CD4-positive, alpha-beta memory T cell (primary cell): ENCODE data around the gene BPI. TPM values are rescaled to one million over a fixed set of nuclear protein-coding genes. Genes with fewer than 3 reads are reported as not detected.

Source experiments
- CTCF ChIA-PET: fragments of 350-600 bp; sonication (Branson Sonifier 250); formaldehyde crosslinking; loops from one replicate; lab custom pipeline; 2021; ENCODE audit warnings: inconsistent platforms; ENCODE audit not compliant: partially characterized antibody; lab: Charles Lee
- POLR2A ChIA-PET: fragments of 350-600 bp; sonication (Branson Sonifier 250); formaldehyde crosslinking; loops from one replicate; lab custom pipeline; 2021; ENCODE audit not compliant: partially characterized antibody; lab: Charles Lee
- DNase-seq, 5 donors: peaks; one replicate each; pipeline versions ENCODE4 v3.0.0 to v3.0.0-alpha.2; 2020 to 2022; ENCODE audit warnings: mixed read lengths in 1 of 5
- H3K27ac ChIP-seq: one replicate; pipeline ENCODE4 v1.7.0; 2013; ENCODE audit warnings: low read depth, low read length
- H3K27me3 ChIP-seq: 2 replicates; pipeline ENCODE4 v1.7.0; 2013; ENCODE audit warnings: mild to moderate bottlenecking, low read length, moderate library complexity; ENCODE audit not compliant: insufficient read depth
- H3K36me3 ChIP-seq: 2 replicates; pipeline ENCODE4 v1.7.0; 2013; ENCODE audit warnings: mild to moderate bottlenecking, low read length, moderate library complexity; ENCODE audit not compliant: insufficient read depth
- H3K4me1 ChIP-seq: 2 replicates; pipeline ENCODE4 v1.7.0; 2013; ENCODE audit warnings: mild to moderate bottlenecking, low read length, moderate library complexity; ENCODE audit not compliant: insufficient read depth
- H3K4me3 ChIP-seq, 2 donors: one replicate each; pipeline ENCODE4 v1.7.0; 2013; ENCODE audit warnings: low read length in 2 of 2, mild to moderate bottlenecking in 1 of 2
- H3K9me3 ChIP-seq, 2 donors: one replicate each; pipeline ENCODE4 v1.7.0; 2013; ENCODE audit warnings: low read length in 2 of 2, control low read depth in 1 of 2; ENCODE audit not compliant: control insufficient read depth in 1 of 2
- H3K27ac Mint-ChIP-seq, 7 donors: one replicate each; pipeline ENCODE4 v1.8.0; 2020 to 2021; ENCODE audit warnings: mixed read lengths in 7 of 7, mild to moderate bottlenecking in 6 of 7, inconsistent platforms in 3 of 7, moderate library complexity in 3 of 7
- H3K27me3 Mint-ChIP-seq, 2 donors: one replicate each; pipeline ENCODE4 v1.8.0; 2020 to 2021; ENCODE audit warnings: mixed read lengths in 2 of 2
- H3K36me3 Mint-ChIP-seq, 2 donors: one replicate each; pipeline ENCODE4 v1.8.0; 2020 to 2021; ENCODE audit warnings: mixed read lengths in 2 of 2, inconsistent platforms in 1 of 2, mild to moderate bottlenecking in 1 of 2
- H3K4me1 Mint-ChIP-seq, 4 donors: one replicate each; pipeline ENCODE4 v1.8.0; 2020 to 2021; ENCODE audit warnings: mixed read lengths in 4 of 4, mild to moderate bottlenecking in 1 of 4
- H3K4me3 Mint-ChIP-seq, 8 donors: one replicate each; pipeline ENCODE4 v1.8.0; 2020 to 2021; ENCODE audit warnings: mixed read lengths in 8 of 8, mild to moderate bottlenecking in 7 of 8, moderate library complexity in 6 of 8, inconsistent platforms in 3 of 8
- H3K9me3 Mint-ChIP-seq, 8 donors: one replicate each; pipeline ENCODE4 v1.8.0; 2020 to 2021; ENCODE audit warnings: mixed read lengths in 8 of 8, mild to moderate bottlenecking in 5 of 8, inconsistent platforms in 3 of 8, moderate library complexity in 1 of 8
- intact Hi-C: fragments of 100-400 bp; cut with micrococcal nuclease; formaldehyde crosslinking; loops from one replicate; pipeline ENCODE4 v1.15.1; 2023
- polyA plus RNA-seq, 2 donors: library from polyadenylated mRNA; unstranded; fragments of 300-500 nt; fragmentation: Illumina TruSeq; gene quantifications; one replicate each; pipeline ENCODE4 v1.2.3, GENCODE V29; 2021
- total RNA-seq, 2 experiments: library from RNA; stranded (reverse); gene quantifications; one replicate each; pipeline ENCODE4 v1.2.3, GENCODE V29; 2021

The BPI gene
- total and polyA plus RNA-seq, 4 experiments from 2014 or later: not detected

DNA sequence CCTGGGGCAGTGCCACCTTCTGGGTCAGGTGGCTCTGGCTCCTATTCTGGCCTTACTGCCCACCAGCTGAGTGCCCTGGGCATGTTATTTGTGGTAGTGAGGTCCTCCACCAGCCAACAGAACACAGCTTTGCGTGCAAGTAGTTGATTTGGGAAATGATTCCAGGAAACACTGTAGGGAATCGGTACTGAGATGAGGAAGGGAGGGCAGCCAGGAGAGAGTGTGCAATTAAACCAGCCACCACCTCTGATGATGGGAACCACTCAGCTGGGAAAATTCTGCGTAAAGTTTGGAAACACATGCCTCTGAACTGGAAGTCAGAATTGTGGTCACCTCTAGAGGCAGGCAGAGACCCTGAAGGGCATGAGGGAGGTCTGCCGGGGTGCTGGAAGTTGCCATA lies 42.8 kb downstream of the BPI start:
- Mint-ChIP-seq H3K9me3 (no peaks in the 10 kb centered on the region), H3K36me3 (no peaks in the 10 kb centered on the region), H3K4me3 (no peak overlapping the region), H3K27ac (no peak overlapping the region), H3K27me3 (peaks cover 3 to 4% of the 10 kb centered on the region in 2 donors), H3K4me1 (peaks cover 0 to 3% (median 0%) of the 10 kb centered on the region in 4 donors)
- ChIA-PET CTCF (no interaction called here), POLR2A (no interaction called here)
- no peak overlapping the region for H3K27ac ChIP-seq
- intact Hi-C loops: no loop called here
- no peak for DNase-seq
- H3K36me3 ChIP-seq: no peaks in the 10 kb centered on the region
- H3K9me3 ChIP-seq: no peaks in the 10 kb centered on the region
- H3K27me3 ChIP-seq: no peaks in the 10 kb centered on the region
- H3K4me1 ChIP-seq: no peaks in the 10 kb centered on the region
- H3K4me3 ChIP-seq: no peak overlapping the region

DNA sequence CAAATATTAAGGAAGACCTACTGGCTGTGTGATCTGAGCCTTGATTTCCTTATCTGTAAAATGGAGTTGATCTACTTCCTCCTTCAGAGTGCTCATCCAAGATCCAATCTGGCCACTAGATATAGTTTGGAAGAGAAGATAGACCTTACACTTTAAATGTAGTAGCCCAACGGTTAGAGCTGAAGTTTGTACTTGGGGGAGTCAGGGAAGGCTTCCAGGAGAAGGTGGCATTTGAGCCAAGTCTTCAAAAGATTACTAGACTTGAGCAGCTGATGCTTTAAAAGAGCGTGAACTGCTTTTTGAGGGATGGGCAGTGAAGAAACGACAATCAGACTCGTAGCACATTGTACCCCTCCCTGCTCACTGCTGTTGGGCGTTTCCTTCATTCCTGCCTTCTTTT lies 45.9 kb downstream of the BPI start:
- no peak overlapping the region for H3K27ac Mint-ChIP-seq
- intact Hi-C loops: no loop called here
- peaks cover 3 to 4% of the 10 kb centered on the region in 2 donors for H3K27me3 Mint-ChIP-seq

GRCh38 chr20:38350879-38351775 lies 47.2 kb downstream of the BPI start:
- H3K27ac ChIP-seq: no peak overlapping the region
- POLR2A ChIA-PET: no interaction called here
- Mint-ChIP-seq H3K27ac (no peak overlapping the region), H3K9me3 (no peaks in the 10 kb centered on the region), H3K4me3 (no peak overlapping the region), H3K36me3 (no peaks in the 10 kb centered on the region), H3K4me1 (peaks cover 0 to 3% (median 0%) of the 10 kb centered on the region in 4 donors), H3K27me3 (peaks cover 1 to 4% of the 10 kb centered on the region in 2 donors)
- H3K4me1 ChIP-seq: no peaks in the 10 kb centered on the region
- H3K36me3 ChIP-seq: no peaks in the 10 kb centered on the region
- no peaks in the 10 kb centered on the region for H3K27me3 ChIP-seq
- intact Hi-C loops: no loop called here
- no peaks in the 10 kb centered on the region for H3K9me3 ChIP-seq
- no peak overlapping the region for H3K4me3 ChIP-seq
- CTCF ChIA-PET: no interaction called here
- no peak for DNase-seq

More for the DNA sequence above, 45.9 kb downstream of the BPI start:
- no peak for DNase-seq
- Histone ChIP-seq H3K4me1 (no peaks in the 10 kb centered on the region), H3K27me3 (no peaks in the 10 kb centered on the region), H3K27ac (no peak overlapping the region), H3K4me3 (no peak overlapping the region), H3K36me3 (no peaks in the 10 kb centered on the region), H3K9me3 (no peaks in the 10 kb centered on the region)
- CTCF ChIA-PET: no interaction called here
- Mint-ChIP-seq H3K9me3 (no peaks in the 10 kb centered on the region), H3K4me1 (peaks cover 0 to 3% (median 0%) of the 10 kb centered on the region in 4 donors), H3K36me3 (no peaks in the 10 kb centered on the region), H3K4me3 (no peak overlapping the region)
- POLR2A ChIA-PET: no interaction called here

- no peaks in the 10 kb centered on the region for H3K36me3 ChIP-seq
- H3K9me3 ChIP-seq: no peaks in the 10 kb centered on the region
- H3K9me3 Mint-ChIP-seq: no peaks in the 10 kb centered on the region
- H3K4me3 ChIP-seq: no peak overlapping the region
- H3K4me1 ChIP-seq: no peaks in the 10 kb centered on the region
- no peak overlapping the region for H3K27ac ChIP-seq
- no peak overlapping the region for H3K4me3 Mint-ChIP-seq
- ChIA-PET POLR2A (no interaction called here), CTCF (interaction anchor here (0.7 kb wide), 2 partner anchors 9 to 93 kb away, joined by 4 read pairs; no protein-coding TSS in a partner anchor)
- no peak for DNase-seq
- H3K27me3 Mint-ChIP-seq: peaks cover 0 to 4% of the 10 kb centered on the region in 2 donors
- H3K36me3 Mint-ChIP-seq: no peaks in the 10 kb centered on the region
- H3K4me1 Mint-ChIP-seq: peaks cover 0 to 3% (median 0%) of the 10 kb centered on the region in 4 donors
- intact Hi-C loops: no loop called here
- no peaks in the 10 kb centered on the region for H3K27me3 ChIP-seq
- no peak overlapping the region for H3K27ac Mint-ChIP-seq
Measured at GRCh38 chr20:38353316-38353715, 49.4 kb downstream of the BPI start.

DNA sequence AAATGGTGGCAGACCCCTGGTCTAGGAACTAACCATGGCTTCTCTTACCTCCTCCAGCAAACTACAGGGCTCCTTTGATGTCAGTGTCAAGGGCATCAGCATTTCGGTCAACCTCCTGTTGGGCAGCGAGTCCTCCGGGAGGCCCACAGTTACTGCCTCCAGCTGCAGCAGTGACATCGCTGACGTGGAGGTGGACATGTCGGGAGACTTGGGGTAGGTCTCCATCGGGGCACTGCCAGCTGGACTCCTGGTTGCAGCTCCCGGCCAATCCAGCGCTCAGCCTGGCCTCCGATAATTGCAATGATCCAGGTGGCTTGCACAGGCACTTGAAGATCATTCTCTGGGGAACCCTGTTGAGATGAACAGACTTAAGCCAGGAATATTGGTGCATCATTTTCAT lies 50.3 kb downstream of the BPI start:
- H3K4me3 Mint-ChIP-seq: no peak overlapping the region
- intact Hi-C loops: no loop called here

GRCh38 chr20:38355161-38356012 lies 51.4 kb downstream of the BPI start:
- no peak overlapping the region for H3K4me3 Mint-ChIP-seq
- H3K9me3 Mint-ChIP-seq: no peaks in the 10 kb centered on the region
- intact Hi-C loops: no loop called here
- H3K36me3 Mint-ChIP-seq: no peaks in the 10 kb centered on the region
- peaks cover 0 to 2% of the 10 kb centered on the region in 2 donors for H3K27me3 Mint-ChIP-seq
- Histone ChIP-seq H3K27ac (no peak overlapping the region), H3K27me3 (no peaks in the 10 kb centered on the region), H3K36me3 (no peaks in the 10 kb centered on the region), H3K9me3 (no peaks in the 10 kb centered on the region), H3K4me1 (no peaks in the 10 kb centered on the region), H3K4me3 (no peak overlapping the region)
- POLR2A ChIA-PET: no interaction called here
- H3K27ac Mint-ChIP-seq: no peak overlapping the region
- CTCF ChIA-PET: no interaction called here
- no peak for DNase-seq
- H3K4me1 Mint-ChIP-seq: peaks cover 0 to 3% (median 0%) of the 10 kb centered on the region in 4 donors

More for the DNA sequence above, 50.3 kb downstream of the BPI start:
- H3K4me1 Mint-ChIP-seq: peaks cover 0 to 3% (median 0%) of the 10 kb centered on the region in 4 donors
- H3K4me1 ChIP-seq: no peaks in the 10 kb centered on the region
- DNase-seq: no peak
- ChIA-PET CTCF (interaction anchor here (1.1 kb wide), 1 partner anchor 12 kb away, joined by 3 read pairs; no protein-coding TSS in a partner anchor), POLR2A (no interaction called here)
- no peaks in the 10 kb centered on the region for H3K36me3 ChIP-seq
- no peak overlapping the region for H3K27ac Mint-ChIP-seq
- no peak overlapping the region for H3K4me3 ChIP-seq
- H3K27me3 ChIP-seq: no peaks in the 10 kb centered on the region
- H3K27me3 Mint-ChIP-seq: peaks cover 0 to 2% of the 10 kb centered on the region in 2 donors
- no peaks in the 10 kb centered on the region for H3K36me3 Mint-ChIP-seq
- no peaks in the 10 kb centered on the region for H3K9me3 Mint-ChIP-seq
- H3K9me3 ChIP-seq: no peaks in the 10 kb centered on the region
- no peak overlapping the region for H3K27ac ChIP-seq

GRCh38 chr20:38357653-38358207 lies 53.8 kb downstream of the BPI start:
- POLR2A ChIA-PET: no interaction called here
- Mint-ChIP-seq H3K4me3 (no peak overlapping the region), H3K9me3 (no peaks in the 10 kb centered on the region), H3K4me1 (no peaks in the 10 kb centered on the region), H3K27me3 (peaks cover 2% of the 10 kb centered on the region in 2 donors), H3K27ac (no peak overlapping the region), H3K36me3 (no peaks in the 10 kb centered on the region)
- no peaks in the 10 kb centered on the region for H3K36me3 ChIP-seq
- H3K27ac ChIP-seq: no peak overlapping the region
- H3K27me3 ChIP-seq: no peaks in the 10 kb centered on the region
- H3K9me3 ChIP-seq: no peaks in the 10 kb centered on the region
- H3K4me3 ChIP-seq: no peak overlapping the region
- CTCF ChIA-PET: no interaction called here
- no peaks in the 10 kb centered on the region for H3K4me1 ChIP-seq
- intact Hi-C loops: no loop called here
- no peak for DNase-seq
